Activated naive CD4-positive, alpha-beta T cell treated with anti-CD3 and anti-CD28 coated beads, Interleukin-2, amount 50 U/mL, for 72 hours (primary cell): Measurements from ENCODE around the gene SOX12. TPM values are rescaled to one million over a fixed set of nuclear protein-coding genes. Genes with fewer than 3 reads are reported as not detected.

ENCODE experiments used
- ATAC-seq, 2 donors: fragments of 150-1000 bp; cut with Tn5 transposase; 2 replicates each; pipeline ENCODE4 v1.10.0; 2021; ENCODE audit warnings: mild to moderate bottlenecking in 2 of 2, moderate library complexity in 2 of 2
- DNase-seq, 2 donors: peaks; one replicate each; pipeline ENCODE4 v3.0.0; 2021 to 2022; ENCODE audit warnings: low spot score in 2 of 2
- H3K27ac Mint-ChIP-seq, 2 donors: one replicate each; pipeline ENCODE4 v1.8.0; 2022; ENCODE audit warnings: mild to moderate bottlenecking in 2 of 2, mixed read lengths in 2 of 2
- H3K36me3 Mint-ChIP-seq, 2 donors: one replicate each; pipeline ENCODE4 v1.8.0; 2022; ENCODE audit warnings: mixed read lengths in 2 of 2
- H3K9me3 Mint-ChIP-seq, 2 donors: one replicate each; pipeline ENCODE4 v1.8.0; 2022; ENCODE audit warnings: mixed read lengths in 2 of 2
- total RNA-seq, 2 donors: library from RNA; stranded (reverse); gene quantifications; one replicate each; pipeline ENCODE4 v1.2.3, GENCODE V29; 2022

The SOX12 gene
- total RNA-seq, 2 donors from 2014 or later = 4.9 to 11.8 TPM

GRCh38 chr20:297925-298775 is 27.2 kb upstream of the SOX12 start:
- peak; percentile 41 to 71 for DNase-seq
- H3K9me3 Mint-ChIP-seq = no peaks in the 10 kb centered on the region
- H3K36me3 Mint-ChIP-seq = peaks cover 27 to 28% of the 10 kb centered on the region in 2 donors
- H3K27ac Mint-ChIP-seq = peak overlapping the region; percentile 95 to 100
- ATAC-seq = peak; percentile 27 to 42

- peak overlapping the region; percentile 95 to 100 for H3K27ac Mint-ChIP-seq
- DNase-seq = no peak
Measured at GRCh38 chr20:298776-299391, 26.5 kb upstream of the SOX12 start.

GRCh38 chr20:300345-300990 is 24.9 kb upstream of the SOX12 start:
- Mint-ChIP-seq H3K9me3 (no peaks in the 10 kb centered on the region), H3K36me3 (peaks cover 27 to 28% of the 10 kb centered on the region in 2 donors), H3K27ac (peak overlapping the region in 1 of 2 donors; percentile 19)
- ATAC-seq (no peak), DNase-seq (no peak)

More at GRCh38 chr20:298776-299391, 26.5 kb upstream of the SOX12 start:
- ATAC-seq = no peak
- Mint-ChIP-seq H3K36me3 (peaks cover 27 to 28% of the 10 kb centered on the region in 2 donors), H3K9me3 (no peaks in the 10 kb centered on the region)

- Mint-ChIP-seq H3K27ac (peak overlapping the region in 1 of 2 donors; percentile 12), H3K36me3 (peaks cover 21% of the 10 kb centered on the region in 2 donors), H3K9me3 (no peaks in the 10 kb centered on the region)
- DNase-seq = no peak
- ATAC-seq = peak; percentile 53 to 65
Measured at GRCh38 chr20:301886-302848, 23.2 kb upstream of the SOX12 start.

- ATAC-seq = no peak
- H3K9me3 Mint-ChIP-seq = no peaks in the 10 kb centered on the region
- no peak overlapping the region for H3K27ac Mint-ChIP-seq
- no peaks in the 10 kb centered on the region for H3K36me3 Mint-ChIP-seq
- DNase-seq = no peak
Measured at GRCh38 chr20:305745-306144, 19.6 kb upstream of the SOX12 start.

- H3K27ac Mint-ChIP-seq = no peak overlapping the region
- DNase-seq (no peak), ATAC-seq (no peak)
- no peaks in the 10 kb centered on the region for H3K36me3 Mint-ChIP-seq
- no peaks in the 10 kb centered on the region for H3K9me3 Mint-ChIP-seq
Measured at GRCh38 chr20:308427-309038, 16.8 kb upstream of the SOX12 start.

GRCh38 chr20:309306-309840 is 16.0 kb upstream of the SOX12 start:
- Mint-ChIP-seq H3K36me3 (no peaks in the 10 kb centered on the region), H3K9me3 (no peaks in the 10 kb centered on the region), H3K27ac (peak overlapping the region in 1 of 2 donors; percentile 10)
- no peak for DNase-seq
- no peak for ATAC-seq

GRCh38 chr20:309841-310644 is 15.3 kb upstream of the SOX12 start:
- Mint-ChIP-seq H3K36me3 (no peaks in the 10 kb centered on the region), H3K27ac (peak overlapping the region; percentile 79 to 84)

GRCh38 chr20:310645-311044 is 14.7 kb upstream of the SOX12 start:
- no peak for DNase-seq
- no peak for ATAC-seq
- Mint-ChIP-seq H3K27ac (peak overlapping the region in 1 of 2 donors; percentile 79), H3K9me3 (no peaks in the 10 kb centered on the region), H3K36me3 (no peaks in the 10 kb centered on the region)

More at GRCh38 chr20:309841-310644, 15.3 kb upstream of the SOX12 start:
- peak; percentile 86 for DNase-seq
- peak; percentile 100 for ATAC-seq
- H3K9me3 Mint-ChIP-seq = no peaks in the 10 kb centered on the region

- no peaks in the 10 kb centered on the region for H3K9me3 Mint-ChIP-seq
- DNase-seq (no peak), ATAC-seq (no peak)
- H3K36me3 Mint-ChIP-seq = no peaks in the 10 kb centered on the region
- no peak overlapping the region for H3K27ac Mint-ChIP-seq
Measured at GRCh38 chr20:311609-312008, 13.7 kb upstream of the SOX12 start.

GRCh38 chr20:312067-312466 is 13.3 kb upstream of the SOX12 start:
- no peaks in the 10 kb centered on the region for H3K9me3 Mint-ChIP-seq
- H3K27ac Mint-ChIP-seq = no peak overlapping the region
- DNase-seq (no peak), ATAC-seq (no peak)
- H3K36me3 Mint-ChIP-seq = no peaks in the 10 kb centered on the region

GRCh38 chr20:312866-313265 is 12.5 kb upstream of the SOX12 start:
- no peak overlapping the region for H3K27ac Mint-ChIP-seq
- no peaks in the 10 kb centered on the region for H3K9me3 Mint-ChIP-seq
- DNase-seq (no peak), ATAC-seq (no peak)
- H3K36me3 Mint-ChIP-seq = no peaks in the 10 kb centered on the region

GRCh38 chr20:313402-313801 is 11.9 kb upstream of the SOX12 start:
- ATAC-seq (no peak), DNase-seq (no peak)
- H3K27ac Mint-ChIP-seq = no peak overlapping the region
- H3K9me3 Mint-ChIP-seq = no peaks in the 10 kb centered on the region
- H3K36me3 Mint-ChIP-seq = no peaks in the 10 kb centered on the region

GRCh38 chr20:313948-314347 is 11.4 kb upstream of the SOX12 start:
- no peaks in the 10 kb centered on the region for H3K9me3 Mint-ChIP-seq
- ATAC-seq (no peak), DNase-seq (no peak)
- no peak overlapping the region for H3K27ac Mint-ChIP-seq
- H3K36me3 Mint-ChIP-seq = no peaks in the 10 kb centered on the region
